ENCODE results near the gene CPOX. TPM values are rescaled to one million over a fixed set of nuclear protein-coding genes. Genes with fewer than 3 reads are reported as not detected.
A peak's percentile ranks its signal among the peaks of the same experiment; 100 is the strongest.

CPOX gene
- total and polyA plus RNA-seq, 11 donors = 7.7 to 13.6 (median 12.4) TPM

DNA sequence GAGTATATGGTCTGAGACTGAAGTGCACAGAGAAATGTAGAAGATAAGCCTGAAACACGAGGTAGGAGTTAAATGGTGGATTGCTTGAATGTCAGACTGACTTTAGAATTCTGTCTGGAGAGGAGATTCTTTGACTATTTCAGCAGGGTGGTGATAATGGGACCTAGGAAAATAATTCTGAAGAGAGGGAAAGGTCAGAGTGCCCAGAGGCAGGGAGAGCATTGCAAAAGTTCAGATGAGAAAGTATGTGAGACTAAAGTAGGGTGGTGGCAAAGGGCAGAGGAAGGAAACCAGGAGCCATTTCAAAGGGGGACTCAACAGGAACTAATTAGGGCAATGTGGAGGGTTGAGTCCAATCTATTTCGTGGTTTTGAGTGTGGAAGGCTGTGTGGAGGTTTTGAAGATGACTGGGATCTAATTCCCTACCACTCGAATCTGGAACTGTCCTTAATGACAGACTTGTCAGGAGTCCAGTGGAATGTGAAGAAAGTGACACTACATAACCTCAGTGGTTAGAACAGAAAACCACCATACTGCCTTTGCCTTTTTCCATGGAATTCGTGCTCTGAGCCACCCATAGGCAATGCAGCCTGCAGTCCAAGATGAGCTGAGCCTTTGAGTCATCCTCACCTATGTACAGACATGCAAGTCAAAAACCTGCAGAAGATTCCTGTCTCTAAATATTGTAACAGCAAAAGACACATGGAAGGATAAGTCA, 16.1 kb downstream of the CPOX start:
- no peak overlapping the region for H3K27ac ChIP-seq
- H3K9me3 ChIP-seq = no peaks in the 10 kb centered on the region
- H3K4me3 ChIP-seq = no peak overlapping the region
- H3K4me1 ChIP-seq = no peaks in the 10 kb centered on the region
- no peak for TF ChIP-seq CTCF (IDR thresholded peaks at IDR 0.05)
- TF ChIP-seq POLR2A (IDR thresholded peaks at IDR 0.05) = no peak
- no peak for ATAC-seq
- H3K36me3 ChIP-seq = peaks cover 0 to 60% (median 50%) of the 10 kb centered on the region in 9 donors
- no peaks in the 10 kb centered on the region for H3K27me3 ChIP-seq
- intact Hi-C loops (cut with DNase I) = loop anchor here in 2 of 10 donors (10.0 kb wide), 2 partner anchors 523 to 543 kb away; partner anchors contain the start of gene GABRR3 (in 1 of the 2)
- WGBS, 4 donors = 74 to 76% (median 76%) methylated on average over 4 of the region's 4 CpGs
- no peak for DNase-seq

- WGBS, 4 donors = 52 to 67% (median 57%) methylated on average over 6 of the region's 6 CpGs
- Histone ChIP-seq H3K4me1 (no peaks in the 10 kb centered on the region), H3K4me3 (no peak overlapping the region), H3K36me3 (peaks cover 0 to 28% (median 22%) of the 10 kb centered on the region in 9 donors), H3K27ac (no peak overlapping the region), H3K27me3 (no peaks in the 10 kb centered on the region), H3K9me3 (no peaks in the 10 kb centered on the region)
- DNase-seq = no peak
- intact Hi-C loops (cut with DNase I) = loop anchor here in 2 of 10 donors (5.0 to 10.0 kb wide), 3 partner anchors 467 to 539 kb away; partner anchors contain the start of gene GABRR3 (in 1 of the 2)
- no peak for ATAC-seq
- TF ChIP-seq CTCF (IDR thresholded peaks at IDR 0.05) (no peak), POLR2A (IDR thresholded peaks at IDR 0.05) (no peak)
Measured at GRCh38 chr3:98574132-98574531, 19.3 kb downstream of the CPOX start.

GRCh38 chr3:98573181-98573728, 20.2 kb downstream of the CPOX start:
- Histone ChIP-seq H3K4me1 (no peaks in the 10 kb centered on the region), H3K27ac (no peak overlapping the region), H3K4me3 (no peak overlapping the region), H3K9me3 (no peaks in the 10 kb centered on the region), H3K36me3 (peaks cover 0 to 20% (median 15%) of the 10 kb centered on the region in 9 donors), H3K27me3 (no peaks in the 10 kb centered on the region)
- DNase-seq (no peak), ATAC-seq (no peak)
- no peak for TF ChIP-seq POLR2A (IDR thresholded peaks at IDR 0.05)
- TF ChIP-seq CTCF (IDR thresholded peaks at IDR 0.05) = peak in 7 of 12 donors; percentile 9 to 40 (median 29)
- intact Hi-C loops (cut with DNase I) = loop anchor here in 2 of 10 donors (5.0 to 10.0 kb wide), 3 partner anchors 466 to 538 kb away; partner anchors contain the start of gene GABRR3 (in 1 of the 2)
- WGBS, 4 donors = 54 to 61% (median 56%) methylated on average over 2 of the region's 2 CpGs

GRCh38 chr3:98568402-98568801, 25.0 kb downstream of the CPOX start:
- WGBS, 4 donors = 71 to 80% (median 74%) methylated on average over 3 of the region's 3 CpGs
- intact Hi-C loops (cut with DNase I) = no loop called here

More at GRCh38 chr3:98568402-98568801, 25.0 kb downstream of the CPOX start:
- H3K9me3 ChIP-seq = no peaks in the 10 kb centered on the region
- no peaks in the 10 kb centered on the region for H3K27me3 ChIP-seq
- no peak for TF ChIP-seq CTCF (IDR thresholded peaks at IDR 0.05)
- no peak for TF ChIP-seq POLR2A (IDR thresholded peaks at IDR 0.05)
- H3K4me1 ChIP-seq = peaks cover 0 to 22% (median 0%) of the 10 kb centered on the region in 12 donors
- H3K36me3 ChIP-seq = no peaks in the 10 kb centered on the region
- no peak for DNase-seq
- ATAC-seq = no peak
- H3K27ac ChIP-seq = peak overlapping the region in 1 of 12 donors; percentile 30
- no peak overlapping the region for H3K4me3 ChIP-seq

Data from heart left ventricle (tissue), 16 donors.